ENCODE data around the gene TMUB2. TPM values are rescaled to one million over a fixed set of nuclear protein-coding genes. Genes with fewer than 3 reads are reported as not detected.

The TMUB2 gene
- total and polyA plus RNA-seq, 9 of the 15 experiments (the other 6 are each of a cell fraction or from before 2014, with no cell fraction given): 4.1 to 29.8 (median 16.3) TPM

GRCh38 chr17:44204441-44204882 lies 17.7 kb downstream of the TMUB2 start (continued):
- TF ChIP-seq ZC3H4 (CRISPR knock-in tag; IDR thresholded peaks at IDR 0.05; ENCODE audit: borderline replicate concordance) (no peak), GABPA (tag; conservative IDR thresholded peaks at IDR 0.05; ENCODE audit: low read depth) (no peak), SRSF1 (IDR thresholded peaks at IDR 0.05; ENCODE audit: low read depth, low read length) (no peak), ILK (tag; IDR thresholded peaks at IDR 0.05; ENCODE audit: borderline replicate concordance, low read depth) (no peak), CTBP1 (IDR thresholded peaks at IDR 0.05; ENCODE audit: borderline replicate concordance) (peak; percentile 72; the same call in 1 of the 2 replicates), NRF1 (conservative IDR thresholded peaks at IDR 0.05 in 1 of 2, IDR thresholded peaks at IDR 0.05 in 1 of 2) (peak; percentile 88 to 90), MYNN (IDR thresholded peaks at IDR 0.05) (peak; percentile 22; the same call in 1 of the 2 replicates), MYNN (CRISPR knock-in tag; IDR thresholded peaks at IDR 0.05) (no peak), CBX5 (IDR thresholded peaks at IDR 0.05; ENCODE audit: borderline replicate concordance, low read depth) (no peak), ZNF699 (CRISPR knock-in tag; IDR thresholded peaks at IDR 0.05; ENCODE audit: insufficient replicate concordance) (no peak), SMARCA4 (IDR thresholded peaks at IDR 0.05) (peak; percentile 27; the same call in 1 of the 2 replicates), HDAC8 (tag; IDR thresholded peaks at IDR 0.05) (no peak), ZNF263 (CRISPR knock-in tag; IDR thresholded peaks at IDR 0.05; ENCODE audit: borderline replicate concordance) (no peak), DMBX1 (CRISPR knock-in tag; IDR thresholded peaks at IDR 0.05; ENCODE audit: borderline replicate concordance) (no peak), SNIP1 (IDR thresholded peaks at IDR 0.05; ENCODE audit: low read depth) (no peak), NFATC3 (IDR thresholded peaks at IDR 0.05) (no peak), ZNF75A (CRISPR knock-in tag; IDR thresholded peaks at IDR 0.05) (no peak), PCBP2 (IDR thresholded peaks at IDR 0.05; ENCODE audit: low read depth, low read length, poor library complexity, severe bottlenecking) (no peak), SP1 (CRISPR knock-in tag; IDR thresholded peaks at IDR 0.05) (0 out of 2 replicates have a peak, but pooled peaks have one; percentile 6), ZNF592 (IDR thresholded peaks at IDR 0.05) (0 out of 2 replicates have a peak, but pooled peaks have one; percentile 16)
- TF ChIP-seq, protein P1, sequence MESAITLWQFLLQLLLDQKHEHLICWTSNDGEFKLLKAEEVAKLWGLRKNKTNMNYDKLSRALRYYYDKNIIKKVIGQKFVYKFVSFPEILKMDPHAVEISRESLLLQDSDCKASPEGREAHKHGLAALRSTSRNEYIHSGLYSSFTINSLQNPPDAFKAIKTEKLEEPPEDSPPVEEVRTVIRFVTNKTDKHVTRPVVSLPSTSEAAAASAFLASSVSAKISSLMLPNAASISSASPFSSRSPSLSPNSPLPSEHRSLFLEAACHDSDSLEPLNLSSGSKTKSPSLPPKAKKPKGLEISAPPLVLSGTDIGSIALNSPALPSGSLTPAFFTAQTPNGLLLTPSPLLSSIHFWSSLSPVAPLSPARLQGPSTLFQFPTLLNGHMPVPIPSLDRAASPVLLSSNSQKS (CRISPR knock-in tag; IDR thresholded peaks at IDR 0.05): no peak
- TF ChIP-seq, protein P2, sequence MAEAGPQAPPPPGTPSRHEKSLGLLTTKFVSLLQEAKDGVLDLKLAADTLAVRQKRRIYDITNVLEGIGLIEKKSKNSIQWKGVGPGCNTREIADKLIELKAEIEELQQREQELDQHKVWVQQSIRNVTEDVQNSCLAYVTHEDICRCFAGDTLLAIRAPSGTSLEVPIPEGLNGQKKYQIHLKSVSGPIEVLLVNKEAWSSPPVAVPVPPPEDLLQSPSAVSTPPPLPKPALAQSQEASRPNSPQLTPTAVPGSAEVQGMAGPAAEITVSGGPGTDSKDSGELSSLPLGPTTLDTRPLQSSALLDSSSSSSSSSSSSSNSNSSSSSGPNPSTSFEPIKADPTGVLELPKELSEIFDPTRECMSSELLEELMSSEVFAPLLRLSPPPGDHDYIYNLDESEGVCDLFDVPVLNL (CRISPR knock-in tag; IDR thresholded peaks at IDR 0.05; ENCODE audit: low read depth): no peak

Measured in K562 (cell line).